Skeletal muscle tissue (tissue), 4 donors: Measurements from ENCODE around the gene KLK1. TPM values are rescaled to one million over a fixed set of nuclear protein-coding genes. Genes with fewer than 3 reads are reported as not detected.
A peak's percentile ranks its signal among the peaks of the same experiment; 100 is the strongest.

ENCODE experiments used
- H3K27ac ChIP-seq: one replicate; pipeline ENCODE4 v1.7.0; 2013; ENCODE audit warnings: mild to moderate bottlenecking, low read depth, low read length, inconsistent platforms
- H3K27me3 ChIP-seq, 3 donors: one replicate each; pipeline ENCODE4 v1.7.0; 2013; ENCODE audit warnings: low read length in 3 of 3; ENCODE audit not compliant: control insufficient read depth in 3 of 3, insufficient read depth in 3 of 3
- H3K36me3 ChIP-seq, 3 donors: one replicate each; pipeline ENCODE4 v1.7.0; 2013; ENCODE audit warnings: low read length in 3 of 3; ENCODE audit not compliant: control insufficient read depth in 3 of 3, insufficient read depth in 3 of 3
- H3K4me1 ChIP-seq, 3 donors: one replicate each; pipeline ENCODE4 v1.7.0; 2013; ENCODE audit warnings: low read length in 3 of 3, mild to moderate bottlenecking in 3 of 3; ENCODE audit not compliant: control insufficient read depth in 3 of 3, insufficient read depth in 3 of 3
- H3K4me3 ChIP-seq, 3 donors: one replicate each; pipeline ENCODE4 v1.7.0; 2013; ENCODE audit warnings: low read length in 3 of 3
- H3K9ac ChIP-seq, 3 donors: one replicate each; pipeline ENCODE4 v1.7.0; 2013; ENCODE audit warnings: low read length in 3 of 3, mild to moderate bottlenecking in 3 of 3, moderate library complexity in 2 of 3, low read depth in 1 of 3
- H3K9me3 ChIP-seq, 3 donors: one replicate each; pipeline ENCODE4 v1.7.0; 2013; ENCODE audit warnings: low read length in 3 of 3; ENCODE audit not compliant: control insufficient read depth in 3 of 3
- total RNA-seq: library from RNA; depleted of rRNA; stranded (reverse); fragments of >200 nt; gene quantifications from one replicate; pipeline ENCODE4 v1.2.3, GENCODE V29; 2014
- donor health status: Osteomylitis.

The KLK1 gene
- total RNA-seq, 1 donor from 2014 or later = not detected

- H3K27me3 ChIP-seq = peaks cover 30 to 43% (median 33%) of the 10 kb centered on the region in 3 donors
- no peak overlapping the region for H3K27ac ChIP-seq
- peaks cover 6 to 9% (median 8%) of the 10 kb centered on the region in 3 donors for H3K4me1 ChIP-seq
- H3K9ac ChIP-seq = no peak overlapping the region
- no peak overlapping the region for H3K4me3 ChIP-seq
- no peaks in the 10 kb centered on the region for H3K36me3 ChIP-seq
- H3K9me3 ChIP-seq = no peaks in the 10 kb centered on the region
Measured at GRCh38 chr19:50837300-50837699, 13.7 kb upstream of the KLK1 start.

- Histone ChIP-seq H3K27me3 (peaks cover 33 to 43% (median 33%) of the 10 kb centered on the region in 3 donors), H3K27ac (no peak overlapping the region), H3K36me3 (no peaks in the 10 kb centered on the region), H3K4me1 (peaks cover 6 to 9% (median 8%) of the 10 kb centered on the region in 3 donors), H3K9me3 (no peaks in the 10 kb centered on the region), H3K4me3 (no peak overlapping the region), H3K9ac (no peak overlapping the region)
Measured at GRCh38 chr19:50836543-50837195, 13.1 kb upstream of the KLK1 start.

GRCh38 chr19:50835785-50836542 lies 12.4 kb upstream of the KLK1 start:
- Histone ChIP-seq H3K9ac (peak overlapping the region in 1 of 3 donors; percentile 25), H3K27me3 (peaks cover 33 to 48% (median 36%) of the 10 kb centered on the region in 3 donors), H3K27ac (no peak overlapping the region), H3K36me3 (no peaks in the 10 kb centered on the region), H3K9me3 (no peaks in the 10 kb centered on the region), H3K4me1 (peaks cover 6 to 9% (median 8%) of the 10 kb centered on the region in 3 donors), H3K4me3 (peak overlapping the region; percentile 50 to 71 (median 56))

- H3K27me3 ChIP-seq = peaks cover 33 to 53% (median 36%) of the 10 kb centered on the region in 3 donors
- peak overlapping the region; percentile 50 to 71 (median 56) for H3K4me3 ChIP-seq
- H3K9me3 ChIP-seq = no peaks in the 10 kb centered on the region
- no peak overlapping the region for H3K27ac ChIP-seq
- no peaks in the 10 kb centered on the region for H3K36me3 ChIP-seq
- H3K9ac ChIP-seq = no peak overlapping the region
- H3K4me1 ChIP-seq = peaks cover 6 to 9% (median 8%) of the 10 kb centered on the region in 3 donors
Measured at GRCh38 chr19:50835103-50835784, 11.7 kb upstream of the KLK1 start.

GRCh38 chr19:50833802-50834167 lies 10.2 kb upstream of the KLK1 start:
- peaks cover 33 to 60% (median 34%) of the 10 kb centered on the region in 3 donors for H3K27me3 ChIP-seq
- H3K9me3 ChIP-seq = no peaks in the 10 kb centered on the region
- H3K9ac ChIP-seq = no peak overlapping the region
- no peak overlapping the region for H3K27ac ChIP-seq
- peaks cover 6 to 9% (median 8%) of the 10 kb centered on the region in 3 donors for H3K4me1 ChIP-seq
- no peak overlapping the region for H3K4me3 ChIP-seq
- no peaks in the 10 kb centered on the region for H3K36me3 ChIP-seq

GRCh38 chr19:50833117-50833801 lies 9.7 kb upstream of the KLK1 start, which contains the start of gene KLK15:
Gene KLK15, minus strand, starts transcription at chr19:50833574. Its CDS starts 2,082 bp downstream, at chr19:50831492.
- Histone ChIP-seq H3K9me3 (no peaks in the 10 kb centered on the region), H3K27me3 (peaks cover 32 to 60% (median 34%) of the 10 kb centered on the region in 3 donors), H3K27ac (no peak within 1 kb of the TSS)

GRCh38 chr19:50832666-50833065 lies 9.1 kb upstream of the KLK1 start:
- no peak overlapping the region for H3K9ac ChIP-seq
- no peaks in the 10 kb centered on the region for H3K9me3 ChIP-seq
- H3K27me3 ChIP-seq = peaks cover 31 to 58% (median 33%) of the 10 kb centered on the region in 3 donors
- no peaks in the 10 kb centered on the region for H3K36me3 ChIP-seq
- no peak overlapping the region for H3K27ac ChIP-seq
- peaks cover 6 to 9% (median 8%) of the 10 kb centered on the region in 3 donors for H3K4me1 ChIP-seq
- H3K4me3 ChIP-seq = no peak overlapping the region

More at GRCh38 chr19:50833117-50833801, 9.7 kb upstream of the KLK1 start, which contains the start of gene KLK15:
- no peaks in the 10 kb centered on the region for H3K36me3 ChIP-seq
- H3K4me1 ChIP-seq = peaks cover 6 to 9% (median 8%) of the 10 kb centered on the region in 3 donors
- H3K9ac ChIP-seq = no peak within 1 kb of the TSS
- no peak within 1 kb of the TSS for H3K4me3 ChIP-seq

- no peaks in the 10 kb centered on the region for H3K36me3 ChIP-seq
- H3K4me1 ChIP-seq = peaks cover 6 to 7% (median 6%) of the 10 kb centered on the region in 3 donors
- peaks cover 18 to 46% (median 30%) of the 10 kb centered on the region in 3 donors for H3K27me3 ChIP-seq
Measured at GRCh38 chr19:50831026-50831396, 7.4 kb upstream of the KLK1 start.

GRCh38 chr19:50830266-50831025 lies 6.9 kb upstream of the KLK1 start:
- Histone ChIP-seq H3K9me3 (no peaks in the 10 kb centered on the region), H3K27me3 (peaks cover 12 to 45% (median 28%) of the 10 kb centered on the region in 3 donors), H3K27ac (no peak overlapping the region), H3K4me3 (no peak overlapping the region), H3K4me1 (peaks cover 2% of the 10 kb centered on the region in 3 donors), H3K36me3 (no peaks in the 10 kb centered on the region), H3K9ac (no peak overlapping the region)

More at GRCh38 chr19:50831026-50831396, 7.4 kb upstream of the KLK1 start:
- Histone ChIP-seq H3K27ac (no peak overlapping the region), H3K9ac (no peak overlapping the region), H3K9me3 (no peaks in the 10 kb centered on the region), H3K4me3 (no peak overlapping the region)
